H1 (cell line): ENCODE results near the gene MACROD2.

Experiments
- BCL11A ChIP-seq, 2 experiments: IDR thresholded peaks; one replicate each; pipeline ENCODE4 v1.6.1; 2011; ENCODE audit warnings: low read depth in 2 of 2, low read length in 2 of 2, mild to moderate bottlenecking in 2 of 2
- CHD1 ChIP-seq: IDR thresholded peaks from 2 replicates; pipeline ENCODE4 v1.6.1; 2012; ENCODE audit warnings: low read depth, low read length, improper control_type of control experiment
- EP300 ChIP-seq, 2 experiments: IDR thresholded peaks; 1 replicate in 1 of 2; 2 replicates in 1 of 2; pipeline ENCODE4 v1.6.1; 2011 to 2012; ENCODE audit warnings: low read depth in 2 of 2, low read length in 2 of 2, mild to moderate bottlenecking in 2 of 2, borderline replicate concordance in 1 of 2, inconsistent platforms in 1 of 2, moderate library complexity in 1 of 2
- GABPA ChIP-seq: IDR thresholded peaks from 2 replicates; pipeline ENCODE4 v1.6.1; 2011; ENCODE audit warnings: mild to moderate bottlenecking, low read length, moderate library complexity, borderline replicate concordance; ENCODE audit not compliant: insufficient read depth
- GTF2F1 ChIP-seq: IDR thresholded peaks from 2 replicates; pipeline ENCODE4 v1.6.1; 2012; ENCODE audit warnings: low read depth, low read length, improper control_type of control experiment, borderline replicate concordance
- POLR2AphosphoS5 ChIP-seq: IDR thresholded peaks from 2 replicates; pipeline ENCODE4 v1.6.1; 2011; ENCODE audit warnings: low read depth, low read length
- RAD21 ChIP-seq, 2 experiments: IDR thresholded peaks in 1 of 2; conservative IDR thresholded peaks in 1 of 2; 2 replicates each; pipeline ENCODE4 v1.6.1; 2011; ENCODE audit warnings: low read depth in 2 of 2, low read length in 2 of 2, improper control_type of control experiment in 1 of 2, inconsistent platforms in 1 of 2, mild to moderate bottlenecking in 1 of 2, moderate library complexity in 1 of 2
- RFX5 ChIP-seq: IDR thresholded peaks from 2 replicates; pipeline ENCODE4 v1.6.1; 2011; ENCODE audit warnings: low read depth, low read length, improper control_type of control experiment, borderline replicate concordance
- RNF2 ChIP-seq: fragments of 200-900, 300-1000 bp; sonication (generic); IDR thresholded peaks from 2 replicates; pipeline ENCODE4 v1.7.1; 2016; ENCODE audit warnings: borderline replicate concordance, low read depth, mild to moderate bottlenecking, antibody characterized with exemption, low read length; ENCODE audit not compliant: poor library complexity, severe bottlenecking; ENCODE audit errors: missing control alignments
- TBP ChIP-seq: IDR thresholded peaks from 2 replicates; pipeline ENCODE4 v1.6.1; 2011; ENCODE audit warnings: low read depth, low read length, improper control_type of control experiment
- TF ChIP-seq, protein P1 (sequence below), 3 experiments: IDR thresholded peaks; 1 replicate in 2 of 3; 2 replicates in 1 of 3; pipeline versions ENCODE4 v1.5.1 to v1.6.1; 2011; ENCODE audit warnings: low read length in 3 of 3, mild to moderate bottlenecking in 3 of 3, inconsistent platforms in 2 of 3, low read depth in 1 of 3, moderate library complexity in 1 of 3; ENCODE audit not compliant: insufficient read depth in 1 of 3; ENCODE audit errors: control extremely low read depth in 1 of 3
- TF ChIP-seq, protein P2 (sequence below): IDR thresholded peaks from 2 replicates; pipeline ENCODE4 v1.6.1; 2012; ENCODE audit warnings: inconsistent platforms

DNA sequence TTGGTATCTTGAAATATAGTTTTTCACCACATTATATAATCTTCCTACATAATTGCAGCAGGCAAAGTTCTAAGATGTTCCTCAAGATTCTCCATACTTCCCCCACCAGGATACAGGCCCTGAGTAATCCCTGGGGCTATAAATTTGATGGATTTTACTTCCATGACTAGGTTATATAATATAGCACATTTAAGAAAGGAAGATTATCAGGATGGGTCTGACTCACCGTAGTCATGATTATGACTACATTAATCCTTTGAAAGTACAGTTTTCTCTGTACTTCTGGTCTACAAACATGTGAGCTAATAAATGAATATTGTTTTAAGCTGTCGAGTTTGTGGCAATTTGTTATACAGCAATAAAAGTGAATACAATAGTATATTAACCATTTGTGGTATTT is 122.5 kb downstream of the MACROD2 start:
- TF ChIP-seq, protein P1, sequence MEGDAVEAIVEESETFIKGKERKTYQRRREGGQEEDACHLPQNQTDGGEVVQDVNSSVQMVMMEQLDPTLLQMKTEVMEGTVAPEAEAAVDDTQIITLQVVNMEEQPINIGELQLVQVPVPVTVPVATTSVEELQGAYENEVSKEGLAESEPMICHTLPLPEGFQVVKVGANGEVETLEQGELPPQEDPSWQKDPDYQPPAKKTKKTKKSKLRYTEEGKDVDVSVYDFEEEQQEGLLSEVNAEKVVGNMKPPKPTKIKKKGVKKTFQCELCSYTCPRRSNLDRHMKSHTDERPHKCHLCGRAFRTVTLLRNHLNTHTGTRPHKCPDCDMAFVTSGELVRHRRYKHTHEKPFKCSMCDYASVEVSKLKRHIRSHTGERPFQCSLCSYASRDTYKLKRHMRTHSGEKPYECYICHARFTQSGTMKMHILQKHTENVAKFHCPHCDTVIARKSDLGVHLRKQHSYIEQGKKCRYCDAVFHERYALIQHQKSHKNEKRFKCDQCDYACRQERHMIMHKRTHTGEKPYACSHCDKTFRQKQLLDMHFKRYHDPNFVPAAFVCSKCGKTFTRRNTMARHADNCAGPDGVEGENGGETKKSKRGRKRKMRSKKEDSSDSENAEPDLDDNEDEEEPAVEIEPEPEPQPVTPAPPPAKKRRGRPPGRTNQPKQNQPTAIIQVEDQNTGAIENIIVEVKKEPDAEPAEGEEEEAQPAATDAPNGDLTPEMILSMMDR (IDR thresholded peaks at IDR 0.05; ENCODE audit: control extremely low read depth in 1 of 3, insufficient read depth in 1 of 3, low read depth in 1 of 3, low read length in 3 of 3) = no peak
- no peak for TF ChIP-seq RFX5
- TF ChIP-seq BCL11A (IDR thresholded peaks at IDR 0.05; ENCODE audit: low read depth in 2 of 2, low read length in 2 of 2) = no peak
- TF ChIP-seq GABPA = no peak
- TF ChIP-seq TBP = no peak
- TF ChIP-seq EP300 (IDR thresholded peaks at IDR 0.05; ENCODE audit: borderline replicate concordance in 1 of 2, low read depth in 2 of 2, low read length in 2 of 2) = no peak
- TF ChIP-seq RAD21 (IDR thresholded peaks at IDR 0.05 in 1 of 2, conservative IDR thresholded peaks at IDR 0.05 in 1 of 2; ENCODE audit: low read depth in 2 of 2, low read length in 2 of 2) = no peak
- no peak for TF ChIP-seq RNF2
- TF ChIP-seq, protein P2, sequence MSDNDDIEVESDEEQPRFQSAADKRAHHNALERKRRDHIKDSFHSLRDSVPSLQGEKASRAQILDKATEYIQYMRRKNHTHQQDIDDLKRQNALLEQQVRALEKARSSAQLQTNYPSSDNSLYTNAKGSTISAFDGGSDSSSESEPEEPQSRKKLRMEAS = no peak
- TF ChIP-seq GTF2F1 = no peak
- no peak for TF ChIP-seq CHD1
- TF ChIP-seq POLR2AphosphoS5 = no peak
